Measurements from ENCODE around the gene CES1. TPM values are rescaled to one million over a fixed set of nuclear protein-coding genes. Genes with fewer than 3 reads are reported as not detected.
"Not testable (repeated sequence)": the region's sequence is repeated elsewhere in the genome, so short reads cannot be mapped to it uniquely, and the experiment has no call there.

Gene CES1
- total RNA-seq, 1 donor from 2014 or later: 1.0 TPM

DNA sequence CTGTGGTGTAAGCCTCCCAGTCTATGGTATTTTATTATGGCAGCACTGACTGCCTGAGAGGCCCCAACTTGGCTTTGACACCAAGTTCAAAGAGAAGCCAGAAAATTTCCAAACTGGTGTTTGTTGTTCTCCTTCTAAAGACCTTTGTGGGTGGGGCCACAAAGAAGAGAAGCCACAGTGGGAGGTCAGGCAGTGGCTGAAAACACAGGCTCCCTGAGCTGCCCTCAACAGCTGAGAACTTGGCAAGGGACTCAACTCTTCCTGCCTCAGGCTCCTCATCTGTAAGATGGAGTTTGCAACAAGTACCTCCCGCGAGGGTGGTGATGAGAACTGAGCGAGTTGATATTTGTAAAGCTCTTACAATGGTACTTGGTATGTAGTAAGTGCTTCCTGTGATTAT, 24.1 kb upstream of the CES1 start:
- Histone ChIP-seq H3K27ac (ENCODE audit: low read depth, low read length) (no peak overlapping the region), H3K27me3 (ENCODE audit: control insufficient read depth in 3 of 3, insufficient read depth in 3 of 3, low read length in 3 of 3) (no peaks in the 10 kb centered on the region), H3K4me3 (ENCODE audit: low read length in 3 of 3) (no peak overlapping the region)

DNA sequence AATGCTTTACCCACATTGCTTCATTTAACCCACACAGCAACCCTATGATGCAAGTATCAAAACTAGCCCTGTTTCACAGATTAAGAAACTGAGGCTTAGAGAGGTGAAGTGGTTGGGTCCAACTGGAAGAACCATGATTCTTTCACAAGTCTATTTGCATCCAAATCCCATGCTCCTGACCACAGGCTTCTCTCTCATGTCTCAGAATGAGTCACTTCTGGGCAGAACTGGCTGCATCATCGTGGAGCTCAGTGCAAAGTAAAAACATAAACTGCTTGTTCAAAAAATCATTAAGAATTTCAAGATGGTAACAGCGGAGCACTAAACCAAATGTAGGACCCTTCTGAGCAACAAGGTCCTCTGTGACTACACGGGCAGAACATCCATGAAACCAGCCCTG, 20.2 kb upstream of the CES1 start:
- no peaks in the 10 kb centered on the region for H3K9me3 ChIP-seq (ENCODE audit: control insufficient read depth in 3 of 3, low read length in 3 of 3)
- no peak overlapping the region for H3K4me3 ChIP-seq (ENCODE audit: low read length in 3 of 3)
- H3K27ac ChIP-seq (ENCODE audit: low read depth, low read length): no peak overlapping the region
- no peaks in the 10 kb centered on the region for H3K4me1 ChIP-seq (ENCODE audit: control insufficient read depth in 3 of 3, insufficient read depth in 3 of 3, low read length in 3 of 3)
- H3K9ac ChIP-seq (ENCODE audit: low read depth in 1 of 3, low read length in 3 of 3): no peak overlapping the region
- H3K27me3 ChIP-seq (ENCODE audit: control insufficient read depth in 3 of 3, insufficient read depth in 3 of 3, low read length in 3 of 3): peaks cover 7 to 17% (median 9%) of the 10 kb centered on the region in 3 donors
- H3K36me3 ChIP-seq (ENCODE audit: control insufficient read depth in 3 of 3, insufficient read depth in 3 of 3, low read length in 3 of 3): no peaks in the 10 kb centered on the region

More for the DNA sequence above, 24.1 kb upstream of the CES1 start:
- Histone ChIP-seq H3K4me1 (ENCODE audit: control insufficient read depth in 3 of 3, insufficient read depth in 3 of 3, low read length in 3 of 3) (no peaks in the 10 kb centered on the region), H3K9ac (ENCODE audit: low read depth in 1 of 3, low read length in 3 of 3) (no peak overlapping the region), H3K9me3 (ENCODE audit: control insufficient read depth in 3 of 3, low read length in 3 of 3) (no peaks in the 10 kb centered on the region), H3K36me3 (ENCODE audit: control insufficient read depth in 3 of 3, insufficient read depth in 3 of 3, low read length in 3 of 3) (no peaks in the 10 kb centered on the region)

DNA sequence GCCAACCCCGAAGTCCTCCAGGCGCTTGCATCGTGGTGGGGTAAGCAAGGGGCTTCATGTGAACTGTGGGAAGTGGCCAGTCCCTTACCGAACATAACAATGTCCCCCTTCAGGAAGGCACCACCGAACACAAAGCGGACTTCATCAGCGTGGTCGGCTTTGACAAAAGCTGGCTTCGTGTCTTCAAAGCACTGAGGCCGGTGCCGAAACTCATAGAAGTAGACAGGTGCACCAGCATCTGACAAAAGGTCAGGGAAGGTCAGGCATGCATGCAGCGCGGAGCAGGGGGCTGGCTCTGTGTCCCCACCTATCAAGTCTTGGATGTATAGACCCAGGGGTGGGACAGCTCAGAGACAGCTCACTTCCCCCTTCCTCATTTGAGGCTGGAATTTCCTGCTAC, 16.6 kb upstream of the CES1 start:
- H3K36me3 ChIP-seq (ENCODE audit: control insufficient read depth in 3 of 3, insufficient read depth in 3 of 3, low read length in 3 of 3): no peaks in the 10 kb centered on the region
- H3K4me3 ChIP-seq (ENCODE audit: low read length in 3 of 3): no peak overlapping the region
- peaks cover 7 to 37% (median 17%) of the 10 kb centered on the region in 3 donors for H3K27me3 ChIP-seq (ENCODE audit: control insufficient read depth in 3 of 3, insufficient read depth in 3 of 3, low read length in 3 of 3)
- H3K27ac ChIP-seq (ENCODE audit: low read depth, low read length): no peak overlapping the region
- H3K9ac ChIP-seq (ENCODE audit: low read depth in 1 of 3, low read length in 3 of 3): no peak overlapping the region
- H3K4me1 ChIP-seq (ENCODE audit: control insufficient read depth in 3 of 3, insufficient read depth in 3 of 3, low read length in 3 of 3): no peaks in the 10 kb centered on the region
- no peaks in the 10 kb centered on the region for H3K9me3 ChIP-seq (ENCODE audit: control insufficient read depth in 3 of 3, low read length in 3 of 3)

DNA sequence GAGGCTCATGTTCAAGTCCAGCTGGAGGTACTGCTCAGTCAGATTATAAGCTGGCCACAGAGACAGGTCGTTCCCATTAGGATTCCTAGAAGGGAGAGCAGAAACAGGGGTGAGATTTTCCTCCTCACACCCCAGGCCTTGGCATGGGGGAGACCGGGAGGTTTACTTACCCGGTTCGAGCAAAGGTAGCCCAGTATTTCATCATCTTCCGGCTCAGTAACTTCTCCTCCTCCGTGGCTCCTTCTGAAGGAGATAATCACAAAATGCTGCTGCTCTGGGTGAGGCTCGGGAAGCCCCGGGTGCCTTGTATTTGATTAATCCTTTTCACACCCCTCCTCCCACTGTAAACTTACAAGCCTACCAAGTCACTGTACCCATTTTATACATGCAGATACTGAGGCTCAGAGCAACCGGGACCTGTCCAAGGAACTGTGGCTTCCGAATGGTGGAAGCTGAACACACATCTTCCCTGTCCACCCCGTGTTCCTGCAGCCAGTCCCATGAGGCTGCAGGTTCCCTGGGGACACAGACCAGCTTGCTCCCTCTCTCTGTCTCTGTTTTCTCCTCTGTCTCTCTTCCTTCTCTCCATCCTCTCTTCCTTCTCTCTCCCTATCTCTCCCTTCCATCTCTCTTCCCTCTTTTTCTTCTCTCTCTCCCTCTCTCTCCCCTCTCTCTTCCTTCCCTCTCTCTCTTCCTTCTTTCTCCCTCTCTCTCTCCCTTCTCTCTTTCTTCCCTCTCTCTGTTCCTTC, 13.9 kb upstream of the CES1 start:
- Histone ChIP-seq H3K9me3 (ENCODE audit: control insufficient read depth in 3 of 3, low read length in 3 of 3) (no peaks in the 10 kb centered on the region), H3K4me1 (ENCODE audit: control insufficient read depth in 3 of 3, insufficient read depth in 3 of 3, low read length in 3 of 3) (no peaks in the 10 kb centered on the region), H3K4me3 (ENCODE audit: low read length in 3 of 3) (no peak overlapping the region), H3K36me3 (ENCODE audit: control insufficient read depth in 3 of 3, insufficient read depth in 3 of 3, low read length in 3 of 3) (no peaks in the 10 kb centered on the region), H3K27ac (ENCODE audit: low read depth, low read length) (no peak overlapping the region), H3K9ac (ENCODE audit: low read depth in 1 of 3, low read length in 3 of 3) (no peak overlapping the region), H3K27me3 (ENCODE audit: control insufficient read depth in 3 of 3, insufficient read depth in 3 of 3, low read length in 3 of 3) (peaks cover 7 to 42% (median 21%) of the 10 kb centered on the region in 3 donors)

DNA sequence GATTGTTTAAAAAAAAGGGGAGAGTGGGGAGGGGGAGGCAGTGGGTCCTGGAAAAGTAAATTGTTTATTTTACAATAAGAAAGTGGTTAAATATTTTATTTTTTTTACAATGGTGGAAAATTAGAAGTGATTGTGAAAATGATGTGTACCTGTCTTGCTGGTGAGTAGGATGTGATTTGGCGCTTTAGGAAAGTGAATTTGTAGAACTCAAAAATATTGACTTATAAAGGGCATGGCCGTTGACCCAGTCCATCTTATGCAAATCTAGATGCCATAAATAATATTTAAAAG, 10.2 kb upstream of the CES1 start:
- Histone ChIP-seq H3K36me3 (ENCODE audit: control insufficient read depth in 3 of 3, insufficient read depth in 3 of 3, low read length in 3 of 3) (no peaks in the 10 kb centered on the region), H3K27me3 (ENCODE audit: control insufficient read depth in 3 of 3, insufficient read depth in 3 of 3, low read length in 3 of 3) (peaks cover 0 to 28% (median 12%) of the 10 kb centered on the region in 3 donors), H3K4me1 (ENCODE audit: control insufficient read depth in 3 of 3, insufficient read depth in 3 of 3, low read length in 3 of 3) (no peaks in the 10 kb centered on the region), H3K9me3 (ENCODE audit: control insufficient read depth in 3 of 3, low read length in 3 of 3) (no peaks in the 10 kb centered on the region), H3K4me3 (ENCODE audit: low read length in 3 of 3) (no peak overlapping the region), H3K27ac (ENCODE audit: low read depth, low read length) (no peak overlapping the region), H3K9ac (ENCODE audit: low read depth in 1 of 3, low read length in 3 of 3) (no peak overlapping the region)

DNA sequence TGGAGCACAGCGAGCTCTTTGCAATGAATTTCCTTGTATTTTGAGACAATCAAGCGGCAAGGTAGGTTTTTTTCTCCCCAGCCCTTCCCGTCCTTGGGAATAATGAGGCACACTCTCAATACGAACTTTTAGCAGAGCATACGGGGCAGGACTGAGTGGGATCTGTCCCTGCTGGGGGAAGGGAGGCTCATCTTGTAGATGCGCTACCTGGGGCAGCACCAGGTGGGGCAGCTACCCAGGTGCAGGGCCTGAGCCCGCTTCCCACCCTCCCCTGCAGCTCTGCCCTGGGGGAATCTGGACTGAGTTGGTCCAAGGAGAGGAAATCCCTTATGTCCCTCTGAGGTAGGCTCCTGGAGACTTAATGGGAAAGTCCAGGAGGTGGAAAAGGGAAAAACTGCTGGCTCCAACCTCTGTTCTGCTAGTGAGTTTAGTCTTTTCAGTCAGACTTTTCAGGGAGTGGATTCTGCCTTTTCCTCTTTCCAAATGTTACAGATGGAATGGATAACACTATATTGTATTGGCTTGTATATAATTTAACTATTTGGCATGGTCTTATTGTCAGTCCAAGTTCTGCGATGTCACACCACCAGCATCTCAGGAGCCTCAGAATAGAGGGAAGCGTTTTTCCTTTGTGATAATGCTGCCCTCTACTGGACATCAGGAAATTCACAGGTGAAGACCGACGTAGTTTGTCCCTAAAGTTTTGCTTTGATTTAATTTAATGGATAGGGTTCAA, 9.6 kb upstream of the CES1 start:
- H3K9ac ChIP-seq (ENCODE audit: low read depth in 1 of 3, low read length in 3 of 3): no peak overlapping the region
- H3K9me3 ChIP-seq (ENCODE audit: control insufficient read depth in 3 of 3, low read length in 3 of 3): no peaks in the 10 kb centered on the region
- H3K4me3 ChIP-seq (ENCODE audit: low read length in 3 of 3): no peak overlapping the region
- H3K4me1 ChIP-seq (ENCODE audit: control insufficient read depth in 3 of 3, insufficient read depth in 3 of 3, low read length in 3 of 3): no peaks in the 10 kb centered on the region
- no peak overlapping the region for H3K27ac ChIP-seq (ENCODE audit: low read depth, low read length)
- no peaks in the 10 kb centered on the region for H3K36me3 ChIP-seq (ENCODE audit: control insufficient read depth in 3 of 3, insufficient read depth in 3 of 3, low read length in 3 of 3)
- H3K27me3 ChIP-seq (ENCODE audit: control insufficient read depth in 3 of 3, insufficient read depth in 3 of 3, low read length in 3 of 3): peaks cover 0 to 25% (median 12%) of the 10 kb centered on the region in 3 donors

DNA sequence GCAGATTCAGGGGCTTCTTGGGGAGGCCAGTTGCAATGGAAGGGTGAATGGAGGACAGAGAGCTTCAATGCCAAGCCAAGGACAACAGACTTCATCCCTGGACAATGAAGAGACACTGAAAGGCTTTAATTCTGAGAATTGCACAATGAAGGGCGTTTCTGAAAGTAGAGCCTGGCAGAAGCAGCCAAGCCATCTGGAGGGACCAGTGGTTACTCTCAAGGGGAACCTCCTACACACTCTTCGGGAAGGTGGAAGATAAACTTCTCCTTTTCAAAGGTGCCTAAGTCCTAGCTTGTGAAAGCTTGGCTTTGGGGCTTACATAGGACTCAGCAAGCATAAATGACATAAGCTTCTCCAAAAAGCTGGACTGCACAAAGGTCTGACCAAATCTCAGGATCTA, 6.2 kb upstream of the CES1 start:
- Histone ChIP-seq H3K36me3 (ENCODE audit: control insufficient read depth in 3 of 3, insufficient read depth in 3 of 3, low read length in 3 of 3) (no peaks in the 10 kb centered on the region), H3K4me1 (ENCODE audit: control insufficient read depth in 3 of 3, insufficient read depth in 3 of 3, low read length in 3 of 3) (no peaks in the 10 kb centered on the region), H3K9me3 (ENCODE audit: control insufficient read depth in 3 of 3, low read length in 3 of 3) (no peaks in the 10 kb centered on the region), H3K9ac (ENCODE audit: low read depth in 1 of 3, low read length in 3 of 3) (no peak overlapping the region), H3K27me3 (ENCODE audit: control insufficient read depth in 3 of 3, insufficient read depth in 3 of 3, low read length in 3 of 3) (peaks cover 0 to 8% (median 4%) of the 10 kb centered on the region in 3 donors), H3K4me3 (ENCODE audit: low read length in 3 of 3) (no peak overlapping the region), H3K27ac (ENCODE audit: low read depth, low read length) (no peak overlapping the region)

DNA sequence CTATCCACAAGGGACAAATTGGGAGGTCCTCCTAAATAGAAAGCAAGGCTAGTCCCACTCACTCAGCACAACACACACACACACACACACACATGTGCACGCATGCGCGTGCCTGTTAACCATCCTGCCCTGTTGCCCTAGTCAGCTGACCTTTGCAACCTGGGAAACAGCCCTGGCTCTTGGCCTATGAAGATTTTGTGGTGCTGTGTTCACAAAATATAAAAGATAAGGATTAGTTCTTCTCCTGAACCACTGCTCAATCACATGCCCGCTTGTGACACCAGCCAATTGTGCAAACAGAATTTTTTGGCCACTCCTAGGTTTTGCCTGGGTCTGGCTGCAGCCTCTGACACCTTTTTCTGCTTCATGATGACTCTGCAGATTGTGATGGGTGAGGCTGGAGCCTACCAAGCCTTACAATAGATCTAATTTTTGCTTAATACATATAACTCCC, 3.3 kb upstream of the CES1 start:
- H3K4me1 ChIP-seq (ENCODE audit: control insufficient read depth in 3 of 3, insufficient read depth in 3 of 3, low read length in 3 of 3): peaks cover 0 to 10% (median 8%) of the 10 kb centered on the region in 3 donors
- H3K9me3 ChIP-seq (ENCODE audit: control insufficient read depth in 3 of 3, low read length in 3 of 3): no peaks in the 10 kb centered on the region
- peaks cover 0 to under 1% (median 0%) of the 10 kb centered on the region in 3 donors for H3K27me3 ChIP-seq (ENCODE audit: control insufficient read depth in 3 of 3, insufficient read depth in 3 of 3, low read length in 3 of 3)
- H3K36me3 ChIP-seq (ENCODE audit: control insufficient read depth in 3 of 3, insufficient read depth in 3 of 3, low read length in 3 of 3): no peaks in the 10 kb centered on the region
- H3K27ac ChIP-seq (ENCODE audit: low read depth, low read length): no peak overlapping the region
- H3K4me3 ChIP-seq (ENCODE audit: low read length in 3 of 3): no peak overlapping the region
- H3K9ac ChIP-seq (ENCODE audit: low read depth in 1 of 3, low read length in 3 of 3): no peak overlapping the region

DNA sequence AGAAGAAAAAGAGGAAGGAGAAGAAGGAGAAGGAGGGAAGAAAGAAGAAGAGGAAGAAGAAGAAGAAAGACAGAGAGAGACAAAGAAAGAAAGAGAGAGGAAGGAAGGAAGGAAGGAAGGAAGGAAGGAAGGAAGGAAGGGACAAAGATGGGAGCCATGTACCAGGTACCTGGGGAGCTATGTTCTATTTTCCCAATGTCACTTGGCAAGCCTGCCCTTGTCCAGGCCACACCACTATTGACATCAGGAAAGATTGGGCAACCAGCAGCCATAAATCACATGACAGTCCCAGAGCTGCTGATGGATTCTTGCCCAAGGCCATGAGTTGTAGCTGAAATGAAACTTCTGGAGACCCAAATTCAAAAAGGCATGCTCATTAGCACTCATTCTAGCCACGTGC, 2.7 kb upstream of the CES1 start:
- no peak overlapping the region for H3K4me3 ChIP-seq (ENCODE audit: low read length in 3 of 3)
- peaks cover 0 to 10% (median 8%) of the 10 kb centered on the region in 3 donors for H3K4me1 ChIP-seq (ENCODE audit: control insufficient read depth in 3 of 3, insufficient read depth in 3 of 3, low read length in 3 of 3)
- no peak overlapping the region for H3K9ac ChIP-seq (ENCODE audit: low read depth in 1 of 3, low read length in 3 of 3)
- no peaks in the 10 kb centered on the region for H3K9me3 ChIP-seq (ENCODE audit: control insufficient read depth in 3 of 3, low read length in 3 of 3)
- no peak overlapping the region for H3K27ac ChIP-seq (ENCODE audit: low read depth, low read length)
- H3K27me3 ChIP-seq (ENCODE audit: control insufficient read depth in 3 of 3, insufficient read depth in 3 of 3, low read length in 3 of 3): peaks cover 0 to 4% (median 0%) of the 10 kb centered on the region in 3 donors
- no peaks in the 10 kb centered on the region for H3K36me3 ChIP-seq (ENCODE audit: control insufficient read depth in 3 of 3, insufficient read depth in 3 of 3, low read length in 3 of 3)

DNA sequence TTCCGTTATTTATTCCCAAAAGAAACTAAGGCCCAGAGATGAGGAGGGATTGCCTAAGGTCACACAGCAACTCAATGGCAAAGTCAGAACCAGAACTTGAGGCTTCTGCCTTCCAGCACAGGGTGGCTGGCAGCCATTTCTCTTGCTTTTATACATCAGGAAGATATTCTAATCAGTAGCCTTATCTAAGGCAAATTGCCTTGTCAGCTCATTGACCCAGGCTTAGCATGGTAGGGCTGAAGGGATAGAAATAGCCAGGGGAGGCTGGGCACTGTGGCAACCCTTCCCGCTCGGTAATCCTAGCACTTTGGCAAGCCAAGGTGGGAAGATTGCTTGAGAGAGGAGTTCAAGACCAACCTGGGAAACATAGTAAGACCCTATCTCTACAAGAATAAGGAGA, 2.3 kb upstream of the CES1 start:
- H3K9ac ChIP-seq (ENCODE audit: low read depth in 1 of 3, low read length in 3 of 3); H3K9me3 ChIP-seq (ENCODE audit: control insufficient read depth in 3 of 3, low read length in 3 of 3); H3K4me1 ChIP-seq (ENCODE audit: control insufficient read depth in 3 of 3, insufficient read depth in 3 of 3, low read length in 3 of 3); H3K27ac ChIP-seq (ENCODE audit: low read depth, low read length); H3K4me3 ChIP-seq (ENCODE audit: low read length in 3 of 3); H3K27me3 ChIP-seq (ENCODE audit: control insufficient read depth in 3 of 3, insufficient read depth in 3 of 3, low read length in 3 of 3); H3K36me3 ChIP-seq (ENCODE audit: control insufficient read depth in 3 of 3, insufficient read depth in 3 of 3, low read length in 3 of 3): not testable (repeated sequence)
